Lower leg skin (tissue), 3 donors: ENCODE results near the gene ALPL.

Experiments
- POLR2A ChIP-seq, 2 donors: fragments of 450-650 bp; IDR thresholded peaks; one replicate each; pipeline ENCODE4 v1.6.1; 2016 to 2017; ENCODE audit warnings: antibody characterized with exemption in 2 of 2, mild to moderate bottlenecking in 1 of 2, moderate library complexity in 1 of 2
- TF ChIP-seq, protein P1 (sequence below), 3 donors: fragments of 450-650 bp; IDR thresholded peaks; one replicate each; pipeline ENCODE4 v1.5.1; 2016; ENCODE audit warnings: antibody characterized with exemption in 3 of 3, mild to moderate bottlenecking in 3 of 3, moderate library complexity in 2 of 3

DNA sequence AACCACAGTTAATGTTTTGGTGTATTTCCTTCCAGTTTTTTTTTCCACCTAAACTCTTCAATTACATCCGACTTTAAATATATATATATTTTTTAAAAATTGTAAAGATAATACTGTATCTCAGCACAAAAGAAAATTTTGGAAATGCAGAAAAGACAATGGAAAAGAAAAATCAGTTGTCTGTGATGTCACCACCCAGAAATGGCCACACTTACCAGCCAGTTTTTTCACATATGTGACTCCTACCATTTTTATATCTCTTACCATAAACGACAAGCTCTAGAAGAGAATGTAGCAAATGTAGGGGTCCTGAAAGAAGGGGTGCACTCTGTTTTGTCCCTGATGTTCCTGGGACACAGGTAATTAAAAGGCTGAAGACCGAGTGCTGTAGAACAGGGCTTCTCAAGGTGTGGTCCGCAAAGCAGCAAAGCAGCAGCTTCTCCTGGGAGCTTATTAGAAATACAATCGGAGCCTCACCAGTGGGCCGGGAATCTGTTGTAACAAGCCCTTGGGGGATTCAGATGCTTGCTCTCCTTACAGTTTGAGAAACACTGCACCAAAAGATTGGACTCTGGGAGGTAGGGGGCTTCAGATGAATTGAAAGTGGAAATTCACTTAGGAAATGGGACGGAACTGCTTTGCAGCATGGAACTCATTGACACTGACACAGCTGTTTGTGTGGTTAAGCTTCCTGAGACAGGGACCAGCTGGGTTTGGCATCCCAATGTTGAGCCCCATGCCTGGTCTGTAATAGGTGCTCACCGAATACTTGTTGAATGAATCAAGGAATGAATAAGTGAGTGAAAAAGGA lies 44.1 kb downstream of the ALPL start:
- TF ChIP-seq, protein P1, sequence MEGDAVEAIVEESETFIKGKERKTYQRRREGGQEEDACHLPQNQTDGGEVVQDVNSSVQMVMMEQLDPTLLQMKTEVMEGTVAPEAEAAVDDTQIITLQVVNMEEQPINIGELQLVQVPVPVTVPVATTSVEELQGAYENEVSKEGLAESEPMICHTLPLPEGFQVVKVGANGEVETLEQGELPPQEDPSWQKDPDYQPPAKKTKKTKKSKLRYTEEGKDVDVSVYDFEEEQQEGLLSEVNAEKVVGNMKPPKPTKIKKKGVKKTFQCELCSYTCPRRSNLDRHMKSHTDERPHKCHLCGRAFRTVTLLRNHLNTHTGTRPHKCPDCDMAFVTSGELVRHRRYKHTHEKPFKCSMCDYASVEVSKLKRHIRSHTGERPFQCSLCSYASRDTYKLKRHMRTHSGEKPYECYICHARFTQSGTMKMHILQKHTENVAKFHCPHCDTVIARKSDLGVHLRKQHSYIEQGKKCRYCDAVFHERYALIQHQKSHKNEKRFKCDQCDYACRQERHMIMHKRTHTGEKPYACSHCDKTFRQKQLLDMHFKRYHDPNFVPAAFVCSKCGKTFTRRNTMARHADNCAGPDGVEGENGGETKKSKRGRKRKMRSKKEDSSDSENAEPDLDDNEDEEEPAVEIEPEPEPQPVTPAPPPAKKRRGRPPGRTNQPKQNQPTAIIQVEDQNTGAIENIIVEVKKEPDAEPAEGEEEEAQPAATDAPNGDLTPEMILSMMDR (IDR thresholded peaks at IDR 0.05): no peak
- TF ChIP-seq POLR2A (IDR thresholded peaks at IDR 0.05): no peak
